ENCODE results near the gene SRPK1.

DNA sequence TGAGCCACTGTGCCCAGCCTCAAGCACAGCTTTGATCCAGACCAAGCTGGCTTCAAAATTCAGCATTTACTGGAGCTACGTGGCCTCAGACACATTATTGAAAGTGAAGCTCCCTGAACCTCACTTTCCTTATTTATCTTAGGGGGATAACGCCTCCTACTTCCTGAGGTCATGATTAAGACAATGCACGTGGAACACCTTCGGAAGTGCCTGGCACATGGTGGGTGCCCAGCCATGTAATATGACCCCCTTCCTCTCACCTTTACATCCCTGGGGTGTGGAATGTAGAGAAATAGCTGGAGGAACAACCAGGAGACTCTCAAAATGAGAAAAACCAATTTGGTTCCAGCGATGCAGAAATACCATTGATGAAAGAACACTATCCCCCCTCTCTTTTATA, 122.2 kb downstream of the SRPK1 start:
- TF ChIP-seq, protein P1, sequence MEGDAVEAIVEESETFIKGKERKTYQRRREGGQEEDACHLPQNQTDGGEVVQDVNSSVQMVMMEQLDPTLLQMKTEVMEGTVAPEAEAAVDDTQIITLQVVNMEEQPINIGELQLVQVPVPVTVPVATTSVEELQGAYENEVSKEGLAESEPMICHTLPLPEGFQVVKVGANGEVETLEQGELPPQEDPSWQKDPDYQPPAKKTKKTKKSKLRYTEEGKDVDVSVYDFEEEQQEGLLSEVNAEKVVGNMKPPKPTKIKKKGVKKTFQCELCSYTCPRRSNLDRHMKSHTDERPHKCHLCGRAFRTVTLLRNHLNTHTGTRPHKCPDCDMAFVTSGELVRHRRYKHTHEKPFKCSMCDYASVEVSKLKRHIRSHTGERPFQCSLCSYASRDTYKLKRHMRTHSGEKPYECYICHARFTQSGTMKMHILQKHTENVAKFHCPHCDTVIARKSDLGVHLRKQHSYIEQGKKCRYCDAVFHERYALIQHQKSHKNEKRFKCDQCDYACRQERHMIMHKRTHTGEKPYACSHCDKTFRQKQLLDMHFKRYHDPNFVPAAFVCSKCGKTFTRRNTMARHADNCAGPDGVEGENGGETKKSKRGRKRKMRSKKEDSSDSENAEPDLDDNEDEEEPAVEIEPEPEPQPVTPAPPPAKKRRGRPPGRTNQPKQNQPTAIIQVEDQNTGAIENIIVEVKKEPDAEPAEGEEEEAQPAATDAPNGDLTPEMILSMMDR (conservative IDR thresholded peaks at IDR 0.05; ENCODE audit: low read depth, low read length), result no peak
- no peak for TF ChIP-seq EZH2 (IDR thresholded peaks at IDR 0.05; ENCODE audit: low read length, unreplicated experiment)

All from PC-3 (cell line).